ENCODE measurements around the gene PDZRN3.

PDZRN3 gene

GRCh38 chr3:73401059-73401458 is 223.7 kb downstream of the PDZRN3 start:
- in situ Hi-C loops (cut with HindIII; ENCODE audit: low sequenced_read_pairs): no loop called here

- in situ Hi-C loops (cut with HindIII; ENCODE audit: low sequenced_read_pairs): no loop called here
Measured at GRCh38 chr3:73399666-73400253, 225.0 kb downstream of the PDZRN3 start.

- in situ Hi-C loops (cut with HindIII; ENCODE audit: low sequenced_read_pairs): no loop called here
Measured at GRCh38 chr3:73399106-73399505, 225.6 kb downstream of the PDZRN3 start.

DNA sequence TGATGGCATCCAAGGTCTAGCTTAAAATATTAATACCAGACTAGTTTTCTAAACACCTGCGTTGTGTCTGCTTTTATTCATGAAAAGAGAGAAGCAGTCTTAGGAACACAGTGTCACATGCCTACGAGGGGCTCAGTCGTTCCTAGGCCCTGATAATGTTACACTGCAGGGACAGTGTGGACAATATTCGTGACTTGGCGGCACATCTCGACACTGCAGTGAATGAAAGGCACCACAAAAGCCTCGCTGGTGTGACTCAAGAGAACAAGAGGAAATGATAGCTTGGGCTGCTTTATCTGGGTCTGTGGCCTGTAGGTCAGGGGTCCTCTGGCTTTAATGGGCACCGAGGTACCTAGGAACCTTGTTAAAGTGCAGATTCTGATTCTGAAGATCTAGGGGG is 226.7 kb downstream of the PDZRN3 start:
- in situ Hi-C loops (cut with HindIII; ENCODE audit: low sequenced_read_pairs): no loop called here

- in situ Hi-C loops (cut with HindIII; ENCODE audit: low sequenced_read_pairs): loop anchor here (5.0 kb wide), 1 partner anchor 52 kb away; no protein-coding TSS in a partner anchor
Measured at GRCh38 chr3:73394240-73394639, 230.5 kb downstream of the PDZRN3 start.

DNA sequence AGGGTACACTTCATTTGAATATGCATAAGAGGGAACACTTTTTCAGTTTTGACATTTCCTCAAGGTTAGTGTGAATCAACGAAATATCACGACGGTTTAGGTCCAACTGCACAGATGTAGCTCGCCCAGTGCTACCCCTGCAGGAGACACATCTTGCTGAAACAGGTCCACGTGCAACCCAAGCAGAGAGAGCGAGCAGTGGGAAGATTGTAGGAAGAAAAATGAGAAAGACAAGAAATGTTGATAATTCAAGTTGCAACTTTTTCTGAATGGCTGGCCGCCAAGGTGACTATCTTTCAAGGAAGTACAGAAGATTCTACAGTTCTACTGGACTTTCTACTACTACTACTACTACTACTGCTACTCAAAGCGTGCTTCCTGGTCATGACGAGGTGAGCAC is 231.7 kb downstream of the PDZRN3 start:
- in situ Hi-C loops (cut with HindIII; ENCODE audit: low sequenced_read_pairs): loop anchor here (5.0 kb wide), 1 partner anchor 51 kb away; no protein-coding TSS in a partner anchor

DNA sequence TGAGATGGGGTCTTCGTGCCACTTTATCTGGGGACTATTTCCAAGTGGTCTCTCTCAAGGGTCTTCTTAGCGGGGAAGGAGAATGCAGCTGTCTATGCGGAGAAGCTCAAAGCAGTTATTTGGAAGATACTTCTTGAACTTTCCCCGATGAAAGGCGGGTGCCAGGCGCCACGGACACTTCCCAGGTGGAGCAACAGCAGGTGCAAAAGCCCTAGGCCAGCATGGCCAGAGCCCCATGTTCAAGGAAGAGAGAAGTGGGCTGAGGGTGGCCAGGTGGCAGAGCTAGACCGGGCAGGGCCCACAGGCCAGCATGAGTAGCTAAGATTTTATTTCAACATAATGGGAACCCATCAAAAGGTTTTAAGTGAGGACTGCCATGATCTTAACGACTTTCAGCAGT is 232.8 kb downstream of the PDZRN3 start:
- in situ Hi-C loops (cut with HindIII; ENCODE audit: low sequenced_read_pairs): loop anchor here (5.0 kb wide), 1 partner anchor 50 kb away; no protein-coding TSS in a partner anchor

- in situ Hi-C loops (cut with HindIII; ENCODE audit: low sequenced_read_pairs): loop anchor here (5.0 kb wide), 1 partner anchor 48 kb away; no protein-coding TSS in a partner anchor
Measured at GRCh38 chr3:73389928-73390327, 234.8 kb downstream of the PDZRN3 start.

- in situ Hi-C loops (cut with HindIII; ENCODE audit: low sequenced_read_pairs): no loop called here
Measured at GRCh38 chr3:73389117-73389813, 235.5 kb downstream of the PDZRN3 start.

DNA sequence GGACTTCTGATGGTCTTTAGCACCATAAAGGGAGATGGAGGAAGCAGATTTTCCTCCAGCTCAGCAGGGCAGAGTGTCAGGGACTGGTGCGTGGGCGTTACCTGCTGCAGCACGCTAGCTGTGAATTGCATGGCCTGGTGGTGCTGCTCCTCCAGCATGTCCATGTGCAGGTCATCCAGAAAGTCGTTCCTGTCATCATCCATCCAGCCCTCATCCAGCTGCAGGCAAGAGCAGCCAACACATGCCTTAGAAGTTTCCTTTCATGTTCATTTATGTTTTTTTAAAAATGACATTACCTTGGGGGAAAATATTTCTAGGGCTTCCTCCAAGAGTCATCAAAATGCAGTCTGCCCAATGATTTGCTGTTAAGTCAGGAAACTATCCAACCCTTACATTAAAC is 239.2 kb downstream of the PDZRN3 start:
- in situ Hi-C loops (cut with HindIII; ENCODE audit: low sequenced_read_pairs): no loop called here

GRCh38 chr3:73384091-73384906 is 240.4 kb downstream of the PDZRN3 start:
- in situ Hi-C loops (cut with HindIII; ENCODE audit: low sequenced_read_pairs): no loop called here

DNA sequence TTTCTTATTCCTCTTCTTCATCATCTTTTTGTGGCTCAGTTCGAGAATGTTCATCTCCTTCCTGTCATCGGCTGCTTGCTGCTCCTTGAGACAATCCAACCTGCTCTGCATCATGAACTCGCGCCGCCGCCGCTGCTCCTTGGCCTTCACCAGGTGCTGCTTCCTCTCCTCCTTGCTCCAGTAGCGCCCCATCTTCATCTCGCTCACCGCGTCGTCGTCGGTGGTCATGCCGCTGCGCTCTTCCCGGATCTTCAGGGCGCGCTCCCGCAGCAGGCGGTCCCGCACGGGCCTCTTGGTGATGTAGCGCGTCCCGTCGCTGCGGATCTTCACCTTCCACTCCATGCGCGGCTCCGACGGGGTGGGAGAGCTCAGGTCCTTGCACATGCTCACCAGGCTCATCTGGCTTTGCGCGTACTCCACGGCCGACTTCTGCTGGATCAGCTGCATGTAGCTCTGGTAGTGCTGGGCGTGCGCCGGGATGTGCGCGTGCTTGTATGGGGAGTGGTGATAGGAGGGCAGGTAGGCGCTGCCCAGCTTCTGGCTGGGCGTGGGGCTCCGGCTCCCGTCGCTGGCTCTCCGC is 241.2 kb downstream of the PDZRN3 start:
- in situ Hi-C loops (cut with HindIII; ENCODE audit: low sequenced_read_pairs): no loop called here

DNA sequence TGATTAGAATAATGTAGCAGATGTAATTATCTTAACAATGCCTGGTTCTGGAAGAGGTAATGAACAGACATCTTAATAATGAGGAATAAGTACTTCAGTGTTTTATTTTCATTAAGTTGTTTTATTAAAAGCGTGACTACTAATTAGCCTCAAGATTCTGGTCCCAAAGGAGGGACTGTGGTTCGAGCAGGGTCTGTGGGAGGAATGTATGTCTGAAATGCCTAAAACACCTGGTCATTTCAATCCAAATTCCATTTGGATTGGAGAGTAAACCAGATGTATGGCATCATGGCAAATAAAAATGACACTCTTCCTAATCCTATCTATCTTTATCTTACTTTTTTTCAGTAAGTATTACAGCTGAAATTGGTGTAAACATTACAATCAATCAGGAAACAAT is 243.2 kb downstream of the PDZRN3 start:
- in situ Hi-C loops (cut with HindIII; ENCODE audit: low sequenced_read_pairs): no loop called here

- in situ Hi-C loops (cut with HindIII; ENCODE audit: low sequenced_read_pairs): no loop called here
Measured at GRCh38 chr3:73380735-73381532, 243.8 kb downstream of the PDZRN3 start.

DNA sequence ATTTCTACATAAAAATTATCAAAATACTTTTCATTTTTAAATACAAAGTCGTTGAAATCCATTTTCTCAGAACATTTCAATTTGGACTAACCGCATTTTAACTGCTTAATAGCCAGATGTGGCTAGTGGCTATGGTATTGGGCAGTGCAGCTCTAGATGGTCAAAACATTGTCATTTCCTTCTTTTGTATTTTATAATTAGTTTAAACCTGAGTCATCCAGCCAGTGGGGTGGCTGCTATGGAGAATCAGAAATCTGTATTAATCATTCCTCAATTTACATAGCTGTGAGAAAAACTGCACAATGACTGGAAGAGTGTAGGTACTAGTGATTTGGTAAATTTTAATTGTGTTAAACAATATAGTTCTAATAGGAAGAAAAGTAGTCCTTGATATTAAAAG is 245.3 kb downstream of the PDZRN3 start:
- in situ Hi-C loops (cut with HindIII; ENCODE audit: low sequenced_read_pairs): no loop called here

- in situ Hi-C loops (cut with HindIII; ENCODE audit: low sequenced_read_pairs): no loop called here
Measured at GRCh38 chr3:73378207-73378606, 246.5 kb downstream of the PDZRN3 start.

GRCh38 chr3:73365756-73366397 is 258.9 kb downstream of the PDZRN3 start:
- in situ Hi-C loops (cut with HindIII; ENCODE audit: low sequenced_read_pairs): no loop called here

GRCh38 chr3:73364517-73364916 is 260.2 kb downstream of the PDZRN3 start:
- in situ Hi-C loops (cut with HindIII; ENCODE audit: low sequenced_read_pairs): no loop called here

DNA sequence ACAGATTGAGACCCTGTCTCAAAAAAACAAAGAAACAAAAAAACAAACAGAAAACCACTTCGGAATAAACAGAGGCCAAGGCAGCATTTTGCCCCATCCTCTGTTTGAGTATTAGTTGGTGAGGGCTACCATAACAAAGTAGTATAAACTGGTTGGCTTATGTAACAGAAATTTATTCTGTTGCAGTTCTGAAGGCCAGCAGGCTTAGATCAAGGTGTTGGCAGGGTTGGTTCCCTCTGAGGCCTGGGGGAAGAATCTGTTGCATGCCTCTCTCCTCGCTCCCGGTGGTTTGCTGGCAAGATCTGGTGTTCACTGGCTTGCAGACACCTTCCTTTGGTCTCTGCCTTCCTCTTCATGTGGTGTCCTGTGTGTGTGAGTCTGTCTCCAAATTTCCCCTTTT is 261.6 kb downstream of the PDZRN3 start:
- in situ Hi-C loops (cut with HindIII; ENCODE audit: low sequenced_read_pairs): no loop called here

DNA sequence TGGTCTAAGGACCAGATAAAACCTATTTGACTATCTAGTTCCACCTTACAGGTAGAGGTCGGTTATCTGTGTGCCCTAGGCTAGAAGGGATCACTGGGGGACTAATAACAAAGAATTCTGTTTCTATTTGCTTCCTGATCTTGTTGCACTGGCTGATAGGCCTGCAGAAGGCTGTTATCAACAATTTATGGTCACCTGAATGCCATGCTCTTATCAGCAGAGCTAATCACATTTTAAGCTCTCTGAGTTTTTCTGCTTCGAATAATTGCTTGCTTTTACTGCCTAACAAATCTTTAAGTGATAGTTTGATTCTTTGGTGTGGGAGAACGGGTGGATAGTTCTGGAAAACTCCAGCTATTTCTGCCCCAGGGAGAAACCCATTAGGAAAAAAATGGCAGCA is 263.1 kb downstream of the PDZRN3 start:
- in situ Hi-C loops (cut with HindIII; ENCODE audit: low sequenced_read_pairs): no loop called here
